Liver (tissue), 3 donors: ENCODE data around the gene PPP1R16B.

Experiments
- EGR1 ChIP-seq, 2 donors: IDR thresholded peaks; 2 replicates each; pipeline ENCODE4 v1.6.1; 2016 to 2018; ENCODE audit warnings: antibody characterized with exemption in 2 of 2, low read depth in 2 of 2
- FOXA1 ChIP-seq: IDR thresholded peaks from 2 replicates; pipeline ENCODE4 v1.6.1; 2016; ENCODE audit warnings: antibody characterized with exemption
- GABPA ChIP-seq, 2 donors: IDR thresholded peaks in 1 of 2; conservative IDR thresholded peaks in 1 of 2; 2 replicates each; pipeline ENCODE4 v1.6.1; 2016; ENCODE audit warnings: antibody characterized with exemption in 2 of 2, mild to moderate bottlenecking in 1 of 2, moderate library complexity in 1 of 2
- HNF4G ChIP-seq: IDR thresholded peaks from 2 replicates; pipeline ENCODE4 v1.6.1; 2016; ENCODE audit warnings: antibody characterized with exemption
- JUND ChIP-seq, 2 donors: IDR thresholded peaks; 2 replicates each; pipeline ENCODE4 v1.6.1; 2016; ENCODE audit warnings: antibody characterized with exemption in 2 of 2
- MAX ChIP-seq: IDR thresholded peaks from 2 replicates; pipeline ENCODE4 v1.6.1; 2016; ENCODE audit warnings: antibody characterized with exemption
- NR2F2 ChIP-seq: IDR thresholded peaks from 2 replicates; pipeline ENCODE4 v1.6.1; 2016; ENCODE audit warnings: antibody characterized with exemption
- RAD21 ChIP-seq, 2 donors: IDR thresholded peaks; 2 replicates each; pipeline ENCODE4 v1.6.1; 2016; ENCODE audit warnings: antibody characterized with exemption in 2 of 2, mild to moderate bottlenecking in 2 of 2
- REST ChIP-seq: IDR thresholded peaks from 2 replicates; pipeline ENCODE4 v1.6.1; 2016; ENCODE audit warnings: antibody characterized with exemption, mild to moderate bottlenecking
- RXRA ChIP-seq, 2 donors: IDR thresholded peaks; 2 replicates each; pipeline ENCODE4 v1.6.1; 2017 to 2018; ENCODE audit warnings: antibody characterized with exemption in 2 of 2, mild to moderate bottlenecking in 1 of 2
- YY1 ChIP-seq: IDR thresholded peaks from 2 replicates; pipeline ENCODE4 v1.6.1; 2016; ENCODE audit warnings: antibody characterized with exemption, mild to moderate bottlenecking
- TF ChIP-seq, protein P1 (sequence below): fragments of 150-350 bp; IDR thresholded peaks from 2 replicates; pipeline ENCODE4 v1.5.1; 2017; ENCODE audit warnings: improper control_type of control experiment, low read depth, low read length; ENCODE audit not compliant: missing input control
- TF ChIP-seq, protein P2 (sequence below): IDR thresholded peaks from 2 replicates; pipeline ENCODE4 v1.6.1; 2016; ENCODE audit warnings: antibody characterized with exemption
- donor health status: healthy.
- donor health status: healthy.

DNA sequence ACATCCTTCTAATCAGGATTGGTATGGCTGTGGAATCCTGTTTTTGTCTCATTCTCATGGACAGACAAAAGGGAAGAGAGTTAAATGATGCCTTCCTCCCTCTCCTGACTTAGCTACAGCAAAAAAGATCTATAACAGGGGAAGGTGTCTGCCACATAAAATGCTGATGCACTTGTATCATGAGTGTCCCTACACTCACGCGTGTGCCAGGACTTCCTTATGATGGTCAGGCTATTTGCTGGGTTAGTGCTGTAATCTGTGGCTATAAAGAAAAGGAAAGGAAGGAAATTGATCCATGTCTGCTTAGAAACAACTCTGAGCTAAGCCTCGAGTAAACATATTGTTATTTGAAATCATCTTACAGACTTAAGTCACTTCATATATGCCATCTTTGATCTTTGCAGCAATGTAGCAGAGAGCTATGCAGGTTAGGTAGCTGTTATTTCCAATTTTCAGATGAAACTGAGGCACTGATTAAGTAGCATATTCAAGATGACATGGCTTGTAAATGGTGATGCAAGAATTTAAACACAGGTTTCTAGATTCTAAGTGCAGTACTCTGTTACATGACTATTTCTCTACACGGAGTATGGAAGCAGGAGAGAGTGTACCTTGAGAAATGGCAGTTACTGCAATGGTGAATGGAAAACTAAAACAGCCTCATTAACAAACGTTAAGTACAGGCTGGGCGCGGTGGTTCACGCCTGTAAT is 148.3 kb downstream of the PPP1R16B start:
- TF ChIP-seq, protein P1, sequence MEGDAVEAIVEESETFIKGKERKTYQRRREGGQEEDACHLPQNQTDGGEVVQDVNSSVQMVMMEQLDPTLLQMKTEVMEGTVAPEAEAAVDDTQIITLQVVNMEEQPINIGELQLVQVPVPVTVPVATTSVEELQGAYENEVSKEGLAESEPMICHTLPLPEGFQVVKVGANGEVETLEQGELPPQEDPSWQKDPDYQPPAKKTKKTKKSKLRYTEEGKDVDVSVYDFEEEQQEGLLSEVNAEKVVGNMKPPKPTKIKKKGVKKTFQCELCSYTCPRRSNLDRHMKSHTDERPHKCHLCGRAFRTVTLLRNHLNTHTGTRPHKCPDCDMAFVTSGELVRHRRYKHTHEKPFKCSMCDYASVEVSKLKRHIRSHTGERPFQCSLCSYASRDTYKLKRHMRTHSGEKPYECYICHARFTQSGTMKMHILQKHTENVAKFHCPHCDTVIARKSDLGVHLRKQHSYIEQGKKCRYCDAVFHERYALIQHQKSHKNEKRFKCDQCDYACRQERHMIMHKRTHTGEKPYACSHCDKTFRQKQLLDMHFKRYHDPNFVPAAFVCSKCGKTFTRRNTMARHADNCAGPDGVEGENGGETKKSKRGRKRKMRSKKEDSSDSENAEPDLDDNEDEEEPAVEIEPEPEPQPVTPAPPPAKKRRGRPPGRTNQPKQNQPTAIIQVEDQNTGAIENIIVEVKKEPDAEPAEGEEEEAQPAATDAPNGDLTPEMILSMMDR, result no peak
- TF ChIP-seq GABPA (IDR thresholded peaks at IDR 0.05 in 1 of 2, conservative IDR thresholded peaks at IDR 0.05 in 1 of 2) (no peak), RAD21 (IDR thresholded peaks at IDR 0.05) (no peak), MAX (no peak), HNF4G (no peak), EGR1 (IDR thresholded peaks at IDR 0.05; ENCODE audit: low read depth in 2 of 2) (no peak), REST (no peak), FOXA1 (no peak), RXRA (IDR thresholded peaks at IDR 0.05) (no peak), NR2F2 (no peak), JUND (IDR thresholded peaks at IDR 0.05) (no peak), YY1 (no peak)
- TF ChIP-seq, protein P2, sequence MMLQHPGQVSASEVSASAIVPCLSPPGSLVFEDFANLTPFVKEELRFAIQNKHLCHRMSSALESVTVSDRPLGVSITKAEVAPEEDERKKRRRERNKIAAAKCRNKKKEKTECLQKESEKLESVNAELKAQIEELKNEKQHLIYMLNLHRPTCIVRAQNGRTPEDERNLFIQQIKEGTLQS, result no peak
